GM12873 (cell line): ENCODE results near the gene SEMA3F.

Source experiments
- TF ChIP-seq, protein P1 (sequence below): IDR thresholded peaks from 2 replicates; pipeline ENCODE4 v1.5.1; 2012; ENCODE audit warnings: low read depth, mild to moderate bottlenecking, moderate library complexity, low read length, control low read depth; ENCODE audit not compliant: insufficient read depth; ENCODE audit errors: missing control alignments

Gene SEMA3F

DNA sequence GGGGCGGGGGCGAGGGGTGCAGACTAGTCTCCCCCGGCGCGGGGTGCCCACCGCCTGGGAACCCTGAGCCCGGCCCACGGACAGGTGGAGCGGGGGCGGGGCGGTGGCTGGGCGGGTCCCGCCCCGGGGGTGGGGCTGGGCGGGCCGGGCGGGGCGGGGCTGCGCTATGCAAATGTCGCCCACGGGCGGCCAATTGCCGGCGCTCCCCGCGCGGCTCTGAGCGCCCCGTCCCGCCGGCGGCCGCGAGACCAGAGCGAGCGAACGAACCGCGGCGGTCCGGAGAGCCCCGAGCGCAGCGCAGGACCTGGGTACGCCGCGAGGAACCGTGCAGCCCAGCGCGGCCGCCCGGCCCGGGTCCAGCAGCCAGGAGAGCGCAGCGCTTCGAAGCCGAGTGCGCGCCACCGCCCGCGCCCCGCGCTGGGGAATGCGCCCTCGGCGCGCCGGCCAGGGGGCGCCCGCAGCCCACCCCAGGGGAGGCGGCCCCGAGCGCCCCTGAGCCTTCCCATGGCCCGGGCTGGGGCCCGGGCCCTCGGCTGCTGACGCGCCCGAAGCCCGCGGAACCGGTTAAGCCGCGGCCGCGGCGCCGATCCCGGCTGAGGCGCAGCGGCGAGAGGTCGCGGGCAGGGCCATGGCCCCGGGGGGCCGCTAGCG lies at the start of gene SEMA3F:
TSS of gene SEMA3F (plus strand) at position 485 of the 651 bp plus-strand sequence. CDS start 4,299 bp downstream, outside the sequence.
- TF ChIP-seq, protein P1, sequence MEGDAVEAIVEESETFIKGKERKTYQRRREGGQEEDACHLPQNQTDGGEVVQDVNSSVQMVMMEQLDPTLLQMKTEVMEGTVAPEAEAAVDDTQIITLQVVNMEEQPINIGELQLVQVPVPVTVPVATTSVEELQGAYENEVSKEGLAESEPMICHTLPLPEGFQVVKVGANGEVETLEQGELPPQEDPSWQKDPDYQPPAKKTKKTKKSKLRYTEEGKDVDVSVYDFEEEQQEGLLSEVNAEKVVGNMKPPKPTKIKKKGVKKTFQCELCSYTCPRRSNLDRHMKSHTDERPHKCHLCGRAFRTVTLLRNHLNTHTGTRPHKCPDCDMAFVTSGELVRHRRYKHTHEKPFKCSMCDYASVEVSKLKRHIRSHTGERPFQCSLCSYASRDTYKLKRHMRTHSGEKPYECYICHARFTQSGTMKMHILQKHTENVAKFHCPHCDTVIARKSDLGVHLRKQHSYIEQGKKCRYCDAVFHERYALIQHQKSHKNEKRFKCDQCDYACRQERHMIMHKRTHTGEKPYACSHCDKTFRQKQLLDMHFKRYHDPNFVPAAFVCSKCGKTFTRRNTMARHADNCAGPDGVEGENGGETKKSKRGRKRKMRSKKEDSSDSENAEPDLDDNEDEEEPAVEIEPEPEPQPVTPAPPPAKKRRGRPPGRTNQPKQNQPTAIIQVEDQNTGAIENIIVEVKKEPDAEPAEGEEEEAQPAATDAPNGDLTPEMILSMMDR: no peak

DNA sequence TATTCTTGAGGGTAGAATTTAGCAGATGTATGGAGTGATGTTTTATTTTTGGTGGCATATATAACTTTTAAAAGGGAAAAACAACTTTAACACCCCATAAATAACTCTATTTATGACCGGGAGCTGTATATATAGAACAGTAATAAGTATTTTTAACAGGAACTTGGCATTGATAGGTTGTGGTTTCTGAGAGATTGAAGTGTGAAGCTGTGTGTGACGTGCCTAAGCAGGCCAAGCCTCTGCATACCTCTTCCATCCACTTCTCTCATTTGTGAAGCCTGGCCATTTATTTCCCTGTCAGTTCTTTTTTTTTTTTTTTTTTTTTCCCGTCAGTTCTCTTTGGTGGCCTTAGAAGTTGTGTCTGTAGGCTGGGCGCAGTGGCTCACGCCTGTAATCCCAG lies 43.4 kb upstream of the SEMA3F start:
- TF ChIP-seq, protein P1: no peak

DNA sequence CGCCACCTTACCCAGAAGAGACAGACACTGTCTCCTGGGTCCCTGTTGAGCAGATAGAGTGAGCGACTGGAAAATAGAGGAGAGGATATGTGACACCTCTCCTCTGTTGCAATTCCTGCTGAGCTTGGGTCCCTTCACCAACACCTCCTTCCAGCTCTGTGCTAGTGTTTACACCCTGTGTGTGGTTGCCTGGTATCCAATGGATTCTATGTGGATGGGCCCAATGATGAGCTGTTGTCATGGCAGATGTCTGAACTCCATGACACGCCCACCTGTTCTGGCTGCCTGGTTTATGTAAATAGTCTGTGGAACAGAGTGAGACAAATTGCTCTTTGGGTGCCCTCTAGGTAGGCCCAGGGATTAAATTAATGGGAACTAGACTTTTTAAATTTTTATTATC lies 42.7 kb upstream of the SEMA3F start:
- TF ChIP-seq, protein P1: no peak

DNA sequence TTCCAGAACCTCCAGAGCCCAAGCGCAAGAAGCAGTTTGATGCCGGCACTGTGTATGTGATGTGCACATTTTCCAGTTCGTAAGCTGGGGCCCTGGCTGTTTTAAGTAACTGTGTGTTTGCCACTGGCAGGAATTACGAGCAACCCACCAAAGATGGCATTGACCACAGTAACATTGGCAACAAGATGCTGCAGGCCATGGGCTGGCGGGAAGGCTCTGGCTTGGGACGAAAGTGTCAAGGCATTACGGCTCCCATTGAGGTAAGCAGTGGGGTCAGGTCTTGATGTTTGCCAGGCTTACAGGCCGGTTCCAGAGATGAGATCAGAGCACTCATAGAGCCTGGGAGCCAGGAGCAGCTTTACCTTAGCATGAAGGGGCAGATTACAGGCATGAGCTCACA lies 38.0 kb upstream of the SEMA3F start:
- TF ChIP-seq, protein P1: no peak

DNA sequence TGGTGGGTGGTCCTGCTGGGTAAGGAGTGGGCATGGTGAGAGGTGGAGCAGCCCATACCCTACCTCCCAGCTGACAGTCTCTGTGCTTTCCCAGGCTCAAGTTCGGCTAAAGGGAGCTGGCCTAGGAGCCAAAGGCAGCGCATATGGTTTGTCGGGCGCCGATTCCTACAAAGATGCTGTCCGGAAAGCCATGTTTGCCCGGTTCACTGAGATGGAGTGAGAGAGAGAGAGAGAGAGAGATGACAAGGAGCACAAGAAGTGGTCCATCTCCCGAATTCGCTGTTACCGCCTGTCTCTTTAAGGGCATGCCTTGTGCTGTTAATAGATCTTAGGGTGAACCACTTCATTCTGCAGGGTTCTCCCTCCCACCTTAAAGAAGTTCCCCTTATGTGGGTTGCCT lies 36.9 kb upstream of the SEMA3F start:
- TF ChIP-seq, protein P1: no peak

DNA sequence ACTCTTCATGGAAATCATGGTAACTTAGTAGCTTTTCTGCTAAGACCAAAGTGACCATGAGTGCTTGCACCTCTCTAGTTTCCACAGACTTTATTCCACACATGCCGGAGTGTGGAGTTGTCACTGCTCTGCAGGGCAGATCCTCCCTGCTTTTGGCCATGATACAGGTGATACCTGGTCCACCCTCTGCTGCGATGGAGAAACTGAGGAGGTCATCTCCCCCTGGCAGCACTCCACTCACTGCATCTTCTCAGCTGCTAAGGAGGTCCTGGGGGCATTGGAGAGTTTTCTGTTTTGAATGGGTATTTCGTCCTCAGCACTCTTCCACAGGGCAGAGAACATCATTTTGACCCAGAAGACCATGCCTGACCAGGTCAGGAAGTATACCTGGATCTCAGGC lies 35.3 kb upstream of the SEMA3F start:
- TF ChIP-seq, protein P1: no peak

DNA sequence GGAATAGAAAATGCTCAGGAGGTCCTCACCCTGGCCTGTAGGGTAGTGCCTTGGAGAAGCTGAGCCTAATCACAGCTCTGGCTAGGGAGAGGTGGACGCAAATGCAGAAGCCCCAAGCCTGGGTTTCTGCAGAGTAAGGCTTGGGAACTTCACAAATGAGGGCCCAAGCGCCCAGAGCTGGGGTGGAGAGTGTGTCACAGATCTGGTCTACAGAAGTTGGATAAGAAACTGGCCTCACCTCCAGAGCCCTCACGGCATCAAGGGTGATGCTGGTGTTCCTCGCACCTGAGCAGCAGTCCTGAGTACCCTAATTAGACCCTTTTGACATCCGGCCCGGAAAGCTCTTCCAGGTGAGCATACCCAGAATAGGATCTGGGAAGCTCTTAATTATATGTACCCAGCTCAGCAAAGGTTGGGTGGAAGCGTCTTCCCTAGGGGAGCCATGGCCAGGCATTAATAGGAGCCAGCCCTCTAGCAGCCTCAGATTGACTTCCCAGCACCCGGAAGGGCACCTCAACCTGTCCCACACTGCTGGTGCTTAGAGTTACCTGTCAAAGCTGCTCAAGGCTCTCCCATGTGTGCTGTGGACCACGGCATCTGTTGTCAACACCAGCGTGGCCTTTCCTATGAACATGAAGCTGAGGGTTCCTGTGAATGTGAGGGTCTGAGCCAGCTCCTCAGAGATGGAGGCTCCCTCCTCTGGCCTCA lies 34.6 kb upstream of the SEMA3F start:
- TF ChIP-seq, protein P1: no peak
